Small intestine (tissue), 7 donors: ENCODE results near the gene TP53INP2. TPM values are rescaled to one million over a fixed set of nuclear protein-coding genes. Genes with fewer than 3 reads are reported as not detected.
A peak's percentile ranks its signal among the peaks of the same experiment; 100 is the strongest.

Source experiments
- DNase-seq, 2 donors: peaks; one replicate each; pipeline versions ENCODE4 v3.0.0 to v3.0.0-alpha.2; 2013
- FAIRE-seq: peaks from 2 replicates; lab custom pipeline; 2012; peaks lifted over from hg19 to GRCh38; lab: Jason Lieb, UNC
- H3K27ac ChIP-seq, 3 donors: one replicate each; pipeline ENCODE4 v1.5.1; 2013; ENCODE audit warnings: low read length in 2 of 3, mild to moderate bottlenecking in 2 of 3, control low read depth in 1 of 3, inconsistent platforms in 1 of 3, low read depth in 1 of 3, moderate library complexity in 1 of 3
- H3K27me3 ChIP-seq, 3 donors: one replicate each; pipeline ENCODE4 v1.6.1; 2013; ENCODE audit warnings: low read length in 3 of 3, inconsistent platforms in 1 of 3; ENCODE audit not compliant: control insufficient read depth in 3 of 3, insufficient read depth in 3 of 3
- H3K36me3 ChIP-seq, 3 donors: one replicate each; pipeline ENCODE4 v1.6.1; 2013; ENCODE audit warnings: low read length in 3 of 3, inconsistent platforms in 1 of 3, low read depth in 1 of 3, mild to moderate bottlenecking in 1 of 3, moderate library complexity in 1 of 3; ENCODE audit not compliant: control insufficient read depth in 3 of 3, insufficient read depth in 2 of 3
- H3K4me1 ChIP-seq, 3 donors: one replicate each; pipeline ENCODE4 v1.6.1; 2013; ENCODE audit warnings: low read length in 2 of 3, inconsistent platforms in 1 of 3, low read depth in 1 of 3, mild to moderate bottlenecking in 1 of 3, moderate library complexity in 1 of 3; ENCODE audit not compliant: control insufficient read depth in 3 of 3, insufficient read depth in 2 of 3
- H3K4me3 ChIP-seq, 3 donors: one replicate each; pipeline ENCODE4 v1.5.1; 2013; ENCODE audit warnings: low read length in 3 of 3, control low read depth in 1 of 3, inconsistent platforms in 1 of 3, low read depth in 1 of 3, mild to moderate bottlenecking in 1 of 3, moderate library complexity in 1 of 3
- H3K9me3 ChIP-seq, 2 donors: one replicate each; pipeline ENCODE4 v1.6.1; 2013; ENCODE audit warnings: low read depth in 1 of 2, low read length in 1 of 2; ENCODE audit not compliant: control insufficient read depth in 2 of 2, insufficient read depth in 1 of 2
- WGBS, 3 donors: extraction: QIAGEN DNeasy Blood & Tissue Kit; methylation state at CpG; one replicate each; pipeline ENCODE4 v1.1.7; 2013; 5-methylcytosine and 5-hydroxymethylcytosine counted together
- polyA plus RNA-seq, 4 donors: library from polyadenylated mRNA; stranded (reverse) in 3 of 4; unstranded in 1 of 4; fragments of 200-250 nt in 3 of 4; fragments of 120-200 nt in 1 of 4; gene quantifications; one replicate each; pipeline versions ENCODE4 v1.2.1 to v1.2.3, GENCODE V29; 2013
- donor health status: healthy with polysubstance abuse.
- donor health status: control.
- donor health status: control.
- donor health status: Bipolar disorder and iron deficiency.
- donor health status: healthy.

TP53INP2 gene
- polyA plus RNA-seq, 4 donors: 7.7 to 30.6 (median 19.8) TPM

- DNase-seq: peak; percentile 26 to 74
- peak overlapping the region in 2 of 3 donors; percentile 27 to 91 for H3K27ac ChIP-seq
- peaks cover 0 to 11% (median 0%) of the 10 kb centered on the region in 3 donors for H3K36me3 ChIP-seq
- H3K4me3 ChIP-seq: peak overlapping the region; percentile 50 to 63 (median 55)
- H3K4me1 ChIP-seq: peaks cover 4 to 68% (median 6%) of the 10 kb centered on the region in 3 donors
- WGBS, 3 donors: 5 to 11% (median 6%) methylated on average over 19 to 22 of the region's 22 CpGs
- no peak for FAIRE-seq
- H3K27me3 ChIP-seq: peaks cover 0 to 4% (median 0%) of the 10 kb centered on the region in 3 donors
- no peaks in the 10 kb centered on the region for H3K9me3 ChIP-seq
Measured at GRCh38 chr20:34708621-34709043, 4.5 kb downstream of the TP53INP2 start.

GRCh38 chr20:34709044-34709830 is 5.1 kb downstream of the TP53INP2 start:
- Histone ChIP-seq H3K36me3 (peaks cover 0 to 15% (median 0%) of the 10 kb centered on the region in 3 donors), H3K27ac (peak overlapping the region; percentile 28 to 91 (median 68)), H3K27me3 (peaks cover 0 to 4% (median 0%) of the 10 kb centered on the region in 3 donors), H3K9me3 (no peaks in the 10 kb centered on the region), H3K4me3 (peak overlapping the region; percentile 50 to 63 (median 55)), H3K4me1 (peaks cover 6 to 74% (median 6%) of the 10 kb centered on the region in 3 donors)
- DNase-seq (peak; percentile 68 to 92), FAIRE-seq (no peak)
- 0 to 1% (median 1%) methylated on average over 37 to 64 of the region's 64 CpGs for WGBS, 3 donors

GRCh38 chr20:34709831-34710567 is 5.9 kb downstream of the TP53INP2 start:
- 3 to 5% (median 3%) methylated on average over 38 to 61 of the region's 61 CpGs for whole genome bisulfite sequencing, 3 donors
- H3K4me1 ChIP-seq: peaks cover 6 to 71% (median 6%) of the 10 kb centered on the region in 3 donors
- H3K36me3 ChIP-seq: peaks cover 0 to 18% (median 3%) of the 10 kb centered on the region in 3 donors
- FAIRE-seq (no peak), DNase-seq (peak in 1 of 2 donors; percentile 56)
- peak overlapping the region; percentile 28 to 91 (median 68) for H3K27ac ChIP-seq
- peak overlapping the region; percentile 17 to 63 (median 55) for H3K4me3 ChIP-seq
- no peaks in the 10 kb centered on the region for H3K9me3 ChIP-seq
- peaks cover 0 to 4% (median 0%) of the 10 kb centered on the region in 3 donors for H3K27me3 ChIP-seq

GRCh38 chr20:34710568-34710839 is 6.4 kb downstream of the TP53INP2 start:
- Histone ChIP-seq H3K9me3 (no peaks in the 10 kb centered on the region), H3K27me3 (peaks cover 0 to 4% (median 0%) of the 10 kb centered on the region in 3 donors), H3K4me3 (peak overlapping the region in 2 of 3 donors; percentile 39 to 55), H3K4me1 (peaks cover 6 to 66% (median 6%) of the 10 kb centered on the region in 3 donors), H3K27ac (peak overlapping the region in 1 of 3 donors; percentile 91), H3K36me3 (peaks cover 0 to 21% (median 3%) of the 10 kb centered on the region in 3 donors)
- DNase-seq (no peak), FAIRE-seq (no peak)

GRCh38 chr20:34710861-34711574 is 6.9 kb downstream of the TP53INP2 start:
- no peak for FAIRE-seq
- Histone ChIP-seq H3K27me3 (peaks cover 0 to 4% (median 0%) of the 10 kb centered on the region in 3 donors), H3K4me1 (peaks cover 6 to 60% (median 6%) of the 10 kb centered on the region in 3 donors), H3K4me3 (no peak overlapping the region), H3K27ac (no peak overlapping the region), H3K9me3 (no peaks in the 10 kb centered on the region), H3K36me3 (peaks cover 0 to 25% (median 3%) of the 10 kb centered on the region in 3 donors)
- 88 to 92% (median 91%) methylated on average over 9 of the region's 9 CpGs for WGBS, 3 donors
- no peak for DNase-seq

GRCh38 chr20:34711813-34712430 is 7.8 kb downstream of the TP53INP2 start:
- Histone ChIP-seq H3K27ac (peak overlapping the region in 1 of 3 donors; percentile 84), H3K4me3 (no peak overlapping the region), H3K4me1 (peaks cover 3 to 52% (median 6%) of the 10 kb centered on the region in 3 donors), H3K9me3 (no peaks in the 10 kb centered on the region), H3K27me3 (peaks cover 0 to 4% (median 0%) of the 10 kb centered on the region in 3 donors), H3K36me3 (peaks cover 0 to 29% (median 3%) of the 10 kb centered on the region in 3 donors)
- FAIRE-seq (no peak), DNase-seq (no peak)
- 95 to 97% (median 97%) methylated on average over 3 of the region's 3 CpGs for WGBS, 3 donors

- peaks cover 3 to 46% (median 6%) of the 10 kb centered on the region in 3 donors for H3K4me1 ChIP-seq
- H3K36me3 ChIP-seq: peaks cover 0 to 31% (median 3%) of the 10 kb centered on the region in 3 donors
- H3K27ac ChIP-seq: peak overlapping the region; percentile 33 to 84 (median 49)
- no peak overlapping the region for H3K4me3 ChIP-seq
- WGBS, 3 donors: 44 to 69% (median 55%) methylated on average over 5 of the region's 5 CpGs
- DNase-seq (peak in 1 of 2 donors; percentile 56), FAIRE-seq (no peak)
- H3K27me3 ChIP-seq: peaks cover 0 to 4% (median 0%) of the 10 kb centered on the region in 3 donors
- H3K9me3 ChIP-seq: no peaks in the 10 kb centered on the region
Measured at GRCh38 chr20:34712525-34713192, 8.5 kb downstream of the TP53INP2 start.
